NCI-H748 (cell line): ENCODE data around the gene CNTNAP1.
A peak's percentile ranks its signal among the peaks of the same experiment; 100 is the strongest.

ENCODE experiments used
- DNase-seq: peaks from one replicate; lab custom pipeline; 2025; ENCODE audit not compliant: unreplicated experiment; lab: John Stamatoyannopoulos, UW

The CNTNAP1 gene

DNA sequence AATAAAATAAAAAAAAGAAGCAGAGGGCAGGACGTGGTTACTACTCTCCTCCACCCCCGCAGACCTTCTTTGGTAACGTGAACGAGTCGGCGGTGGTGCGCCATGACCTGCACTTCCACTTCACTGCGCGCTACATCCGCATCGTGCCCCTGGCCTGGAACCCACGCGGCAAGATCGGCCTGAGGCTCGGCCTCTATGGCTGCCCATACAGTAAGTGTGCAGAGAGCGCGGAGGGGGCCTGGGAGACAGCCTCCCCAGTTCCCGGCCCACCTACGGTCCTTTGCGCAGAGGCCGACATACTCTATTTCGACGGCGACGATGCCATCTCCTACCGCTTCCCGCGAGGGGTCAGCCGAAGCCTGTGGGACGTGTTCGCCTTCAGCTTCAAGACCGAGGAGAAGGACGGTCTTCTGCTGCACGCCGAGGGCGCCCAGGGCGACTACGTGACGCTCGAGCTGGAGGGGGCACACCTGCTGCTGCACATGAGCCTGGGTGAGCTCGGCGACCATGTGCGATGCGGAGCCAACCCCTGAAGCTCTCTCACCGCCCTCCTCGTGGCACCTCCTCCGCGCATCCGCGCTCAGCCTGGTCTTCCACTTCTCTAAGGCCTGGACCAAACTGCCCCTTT, 2.7 kb downstream of the CNTNAP1 start:
- no peak for DNase-seq

DNA sequence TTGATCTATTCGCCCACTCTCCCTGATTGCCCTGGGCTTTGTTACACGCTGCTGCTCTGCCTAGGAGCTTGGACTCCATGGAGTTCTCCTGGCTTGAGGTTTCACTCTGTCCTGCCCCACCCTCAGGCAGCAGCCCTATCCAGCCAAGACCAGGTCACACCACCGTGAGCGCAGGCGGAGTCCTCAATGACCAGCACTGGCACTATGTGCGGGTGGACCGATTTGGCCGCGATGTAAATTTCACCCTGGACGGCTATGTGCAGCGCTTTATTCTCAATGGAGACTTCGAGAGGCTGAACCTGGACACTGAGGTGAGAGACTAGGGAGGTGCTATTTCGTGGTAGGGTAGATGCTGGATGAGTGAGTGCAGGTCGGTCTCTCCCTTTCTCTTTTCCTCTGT, 3.5 kb downstream of the CNTNAP1 start:
- no peak for DNase-seq

DNA sequence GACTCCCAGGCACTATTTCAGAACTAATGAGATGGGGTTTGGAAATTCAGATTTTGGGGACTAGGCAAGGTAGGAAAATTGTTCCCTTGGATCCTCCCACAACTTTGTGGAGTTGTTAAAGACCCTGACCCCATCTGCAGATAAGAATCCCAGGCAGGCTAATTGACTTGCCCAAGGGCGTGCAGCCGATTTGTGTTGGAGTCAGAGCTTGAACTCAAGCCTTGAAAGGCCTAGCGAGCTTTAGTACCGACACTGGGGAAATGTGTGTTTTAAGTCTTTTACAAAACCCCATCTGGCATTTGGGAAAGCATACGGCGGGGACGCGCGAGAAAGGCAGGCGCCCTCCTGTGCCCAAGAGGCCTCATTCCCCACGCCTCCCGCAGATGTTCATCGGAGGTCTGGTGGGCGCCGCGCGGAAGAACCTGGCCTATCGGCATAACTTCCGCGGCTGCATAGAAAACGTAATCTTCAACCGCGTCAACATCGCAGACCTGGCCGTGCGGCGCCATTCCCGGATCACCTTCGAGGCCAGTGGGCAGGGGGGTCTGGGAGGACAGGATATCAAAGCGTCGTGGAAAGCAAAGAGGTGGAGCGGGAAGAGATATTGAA, 4.3 kb downstream of the CNTNAP1 start:
- no peak for DNase-seq

DNA sequence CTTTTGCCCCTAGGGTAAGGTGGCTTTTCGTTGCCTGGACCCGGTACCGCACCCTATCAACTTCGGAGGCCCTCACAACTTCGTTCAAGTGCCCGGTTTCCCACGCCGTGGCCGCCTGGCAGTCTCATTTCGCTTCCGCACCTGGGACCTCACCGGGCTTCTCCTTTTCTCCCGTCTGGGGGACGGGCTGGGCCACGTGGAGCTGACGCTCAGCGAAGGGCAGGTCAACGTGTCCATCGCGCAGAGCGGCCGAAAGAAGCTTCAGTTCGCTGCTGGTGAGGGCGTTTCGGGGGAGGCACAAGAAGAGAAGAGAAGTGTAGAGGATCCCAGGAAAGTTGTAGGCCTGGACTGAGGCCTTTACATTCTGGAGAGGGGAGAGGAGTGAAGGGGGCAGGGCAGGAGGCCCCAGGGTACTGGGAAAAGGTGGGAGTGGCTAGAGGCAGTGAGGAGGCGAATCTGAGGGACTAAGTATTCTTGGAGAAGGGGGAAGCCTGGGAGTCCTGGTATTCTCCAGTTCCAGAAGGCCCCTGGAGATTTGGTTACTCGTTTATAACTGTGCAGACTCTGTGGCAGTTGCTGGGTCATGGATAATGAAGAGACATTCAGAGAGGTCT, 5.5 kb downstream of the CNTNAP1 start:
- DNase-seq = no peak

DNA sequence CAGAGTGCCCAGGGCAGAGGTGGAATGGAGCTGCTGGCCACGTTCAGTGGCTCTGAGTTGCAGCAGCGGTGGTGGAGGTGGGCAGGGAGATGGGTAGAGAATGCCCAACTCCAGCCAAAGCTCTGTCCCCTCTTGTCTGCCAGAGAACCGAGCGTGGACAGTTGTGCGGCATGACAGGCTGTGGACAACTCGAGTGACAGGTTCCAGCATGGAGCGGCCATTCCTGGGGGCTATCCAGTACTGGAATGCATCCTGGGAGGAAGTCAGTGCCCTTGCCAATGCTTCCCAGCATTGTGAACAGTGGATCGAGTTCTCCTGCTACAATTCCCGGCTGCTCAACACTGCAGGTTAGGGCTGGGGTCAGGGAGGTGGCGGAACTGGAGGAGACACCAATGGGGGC, 8.3 kb downstream of the CNTNAP1 start:
- no peak for DNase-seq

DNA sequence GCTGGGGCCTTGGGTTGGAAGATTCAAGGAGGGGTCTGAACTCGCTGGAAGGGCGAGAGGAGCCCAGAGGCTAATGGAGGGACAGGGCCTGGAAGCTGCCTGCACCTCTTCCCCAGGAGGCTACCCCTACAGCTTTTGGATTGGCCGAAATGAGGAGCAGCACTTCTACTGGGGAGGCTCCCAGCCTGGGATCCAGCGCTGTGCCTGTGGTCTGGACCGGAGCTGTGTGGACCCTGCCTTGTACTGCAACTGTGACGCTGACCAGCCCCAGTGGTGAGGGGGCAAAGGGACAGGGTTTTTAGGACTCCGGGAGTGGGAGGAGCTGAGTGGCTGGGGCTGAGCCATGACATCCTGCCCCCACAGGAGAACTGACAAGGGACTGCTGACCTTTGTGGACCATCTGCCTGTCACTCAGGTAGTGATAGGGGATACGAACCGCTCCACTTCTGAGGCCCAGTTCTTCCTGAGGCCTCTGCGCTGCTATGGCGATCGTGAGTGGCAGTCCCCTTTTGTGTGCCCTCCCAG, 8.8 kb downstream of the CNTNAP1 start:
- no peak for DNase-seq

DNA sequence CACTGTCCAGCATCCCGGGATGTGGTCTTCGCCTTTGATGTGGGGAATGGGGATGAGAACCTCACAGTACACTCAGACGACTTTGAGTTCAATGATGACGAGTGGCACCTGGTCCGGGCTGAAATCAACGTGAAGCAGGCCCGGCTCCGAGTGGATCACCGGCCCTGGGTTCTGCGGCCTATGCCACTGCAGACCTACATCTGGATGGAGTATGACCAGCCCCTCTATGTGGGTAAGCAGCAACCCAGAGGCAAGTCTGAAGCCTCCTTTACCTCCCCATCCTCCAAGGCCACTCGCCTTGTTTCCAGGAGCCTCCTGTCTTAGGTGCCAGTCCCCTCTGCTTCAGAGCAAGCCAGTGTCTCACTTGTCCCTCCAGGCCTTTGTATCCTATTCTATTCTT, 10.2 kb downstream of the CNTNAP1 start:
- no peak for DNase-seq

DNA sequence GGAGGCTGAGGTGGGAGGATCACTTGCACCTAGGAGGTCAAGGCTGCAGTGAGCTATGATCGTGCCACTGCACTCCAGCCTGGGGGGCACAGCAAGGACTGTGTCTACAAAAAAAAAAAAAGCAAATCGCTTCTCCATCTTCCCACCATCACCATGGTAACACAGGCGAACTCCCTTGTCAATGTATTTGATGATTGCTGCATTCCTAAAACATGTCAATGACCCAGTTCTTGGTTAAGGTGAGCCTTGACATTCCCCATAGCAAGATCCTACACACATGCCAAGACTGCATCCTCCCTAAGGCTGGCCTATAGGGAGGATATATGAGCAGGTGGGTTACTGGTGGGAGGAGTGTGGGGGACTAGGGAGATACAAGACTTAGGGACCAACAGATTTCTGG, 12.2 kb downstream of the CNTNAP1 start:
- DNase-seq = no peak

DNA sequence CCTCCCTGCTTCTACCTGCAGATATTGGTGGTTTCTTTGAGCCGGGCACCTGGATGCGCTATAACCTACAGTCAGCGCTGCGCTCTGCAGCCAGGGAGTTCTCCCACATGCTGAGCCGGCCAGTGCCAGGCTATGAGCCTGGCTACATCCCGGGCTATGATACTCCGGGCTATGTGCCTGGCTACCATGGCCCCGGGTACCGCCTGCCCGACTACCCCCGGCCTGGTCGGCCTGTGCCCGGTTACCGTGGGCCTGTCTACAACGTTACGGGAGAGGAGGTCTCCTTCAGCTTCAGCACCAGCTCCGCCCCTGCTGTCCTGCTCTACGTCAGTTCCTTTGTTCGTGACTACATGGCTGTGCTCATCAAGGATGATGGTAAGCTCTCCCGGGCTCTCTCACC, 13.2 kb downstream of the CNTNAP1 start:
- DNase-seq = no peak

DNA sequence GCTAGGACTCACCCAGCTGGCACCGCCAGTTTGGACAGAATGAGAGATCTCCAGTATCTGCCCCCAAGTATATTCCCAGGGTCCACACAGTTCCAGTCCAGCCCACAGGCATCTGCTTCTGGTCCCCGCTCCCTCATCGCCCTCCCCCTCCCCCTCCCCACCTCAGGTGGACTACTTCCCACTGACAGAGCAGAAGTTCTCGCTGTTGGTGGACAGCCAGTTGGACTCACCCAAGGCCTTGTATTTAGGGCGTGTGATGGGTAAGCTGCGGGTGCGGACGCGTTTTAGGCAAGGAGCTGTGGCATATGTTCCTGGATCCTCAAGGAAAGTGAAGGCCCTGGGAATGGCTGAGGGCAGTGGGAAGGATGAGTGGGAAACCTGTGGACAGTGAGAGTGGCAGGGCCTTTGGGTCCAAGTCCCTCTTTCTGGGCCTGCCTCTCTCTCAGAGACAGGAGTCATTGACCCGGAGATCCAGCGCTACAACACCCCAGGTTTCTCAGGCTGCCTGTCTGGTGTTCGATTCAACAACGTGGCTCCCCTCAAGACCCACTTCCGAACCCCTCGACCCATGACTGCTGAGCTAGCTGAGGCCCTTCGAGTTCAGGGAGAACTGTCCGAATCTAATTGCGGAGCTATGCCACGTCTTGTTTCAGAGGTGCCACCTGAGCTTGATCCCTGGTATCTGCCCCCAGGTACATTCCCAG, 14.9 kb downstream of the CNTNAP1 start:
- no peak for DNase-seq

DNA sequence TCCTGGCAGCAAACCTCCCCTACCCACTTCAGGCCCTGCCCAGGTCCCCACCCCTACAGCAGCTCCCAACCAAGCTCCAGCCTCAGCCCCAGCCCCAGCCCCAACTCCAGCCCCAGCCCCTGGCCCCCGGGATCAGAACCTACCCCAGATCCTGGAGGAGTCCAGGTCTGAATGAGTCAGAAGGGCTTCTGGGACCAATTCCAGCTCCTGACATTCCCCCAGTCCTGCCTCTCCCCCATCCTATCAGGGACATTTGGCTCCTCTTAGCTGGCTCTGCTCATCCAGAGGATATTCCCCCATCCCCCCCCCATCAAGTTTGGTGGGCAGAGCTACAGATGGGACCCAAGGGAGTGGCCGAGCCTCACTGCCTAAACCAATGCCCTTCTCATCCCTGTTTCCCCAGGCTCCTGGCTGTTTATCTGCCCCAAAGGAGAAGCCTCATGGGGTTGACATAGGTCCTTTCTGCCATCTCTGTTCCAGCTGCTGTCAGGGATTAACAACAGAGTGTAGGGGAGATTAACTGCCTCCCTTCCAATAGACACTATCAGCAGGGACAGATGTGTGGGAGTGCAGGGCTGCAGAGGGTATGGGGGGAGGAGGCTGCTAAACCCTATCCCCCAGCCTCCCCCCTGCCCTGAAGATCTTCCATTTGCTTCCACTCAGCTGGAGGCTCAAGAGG, 16.5 kb downstream of the CNTNAP1 start:
- DNase-seq = no peak

DNA sequence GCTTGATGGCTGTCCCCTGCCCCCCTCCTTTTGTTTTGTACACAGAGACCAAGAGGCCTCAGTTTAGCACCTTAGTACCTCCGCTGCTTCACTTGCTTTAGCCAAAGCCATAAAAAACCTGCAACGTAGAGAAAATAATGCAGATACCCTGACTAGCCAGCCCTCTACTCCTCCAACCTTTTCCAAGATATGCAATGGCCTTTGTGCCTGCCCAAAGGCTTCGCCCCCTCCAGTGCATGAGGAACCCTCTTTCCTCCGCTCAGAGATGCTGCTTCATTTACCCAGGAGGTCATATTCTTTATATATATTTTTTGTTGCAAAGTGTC, 17.0 kb downstream of the CNTNAP1 start:
- no peak for DNase-seq

DNA sequence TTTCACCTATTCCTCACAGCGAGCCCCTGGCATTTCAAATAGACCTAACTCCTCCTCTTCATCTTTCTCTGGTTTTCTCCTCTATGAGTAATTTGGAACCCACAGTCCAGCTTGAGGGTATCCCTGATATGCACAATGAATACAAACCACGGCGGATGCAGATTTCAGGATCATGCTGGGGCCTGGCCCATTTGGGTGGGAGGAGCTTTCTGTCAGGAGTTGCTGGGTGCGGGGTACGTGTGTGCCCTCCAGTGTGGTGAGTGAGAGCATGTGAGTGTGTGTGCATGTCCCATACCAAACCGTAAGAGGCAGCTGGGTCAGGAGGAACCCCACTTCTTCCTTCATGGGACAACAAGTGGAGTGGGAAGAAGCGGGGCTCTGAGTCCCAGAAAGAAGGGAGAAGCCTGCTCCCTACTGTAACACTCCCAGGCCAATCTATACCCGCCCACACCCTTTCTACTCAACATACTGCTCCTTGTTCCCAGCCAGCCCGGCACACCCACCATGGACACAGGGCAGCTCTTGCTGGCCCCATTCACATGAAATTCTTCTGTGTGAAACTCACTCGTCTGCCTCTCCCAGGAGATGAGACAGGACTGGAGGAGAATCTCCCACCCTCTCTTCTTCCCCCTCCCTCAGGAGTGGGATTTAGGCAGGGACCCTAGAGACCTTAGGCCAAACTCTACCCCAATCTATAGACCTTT, 18.4 kb downstream of the CNTNAP1 start:
- no peak for DNase-seq

DNA sequence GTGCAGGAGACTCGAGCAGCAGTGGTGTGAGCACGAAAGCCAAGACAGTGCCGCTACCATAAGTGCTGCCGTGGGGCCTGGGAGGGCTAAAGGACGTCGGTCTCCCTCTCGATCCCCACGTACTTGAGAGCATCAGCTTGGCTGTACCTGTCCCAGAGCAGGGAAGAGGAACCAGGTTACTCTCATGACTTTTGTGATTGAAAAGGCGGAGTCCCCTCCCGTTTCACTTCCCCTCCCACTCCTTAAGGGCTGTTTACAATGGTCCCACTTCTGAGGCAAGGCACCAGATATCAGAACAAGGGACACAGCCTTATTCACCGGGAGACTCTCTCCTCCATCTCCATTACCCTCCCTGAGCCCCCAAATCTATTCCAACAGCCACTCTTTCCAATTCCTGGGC, 20.1 kb downstream of the CNTNAP1 start:
- DNase-seq = no peak

DNA sequence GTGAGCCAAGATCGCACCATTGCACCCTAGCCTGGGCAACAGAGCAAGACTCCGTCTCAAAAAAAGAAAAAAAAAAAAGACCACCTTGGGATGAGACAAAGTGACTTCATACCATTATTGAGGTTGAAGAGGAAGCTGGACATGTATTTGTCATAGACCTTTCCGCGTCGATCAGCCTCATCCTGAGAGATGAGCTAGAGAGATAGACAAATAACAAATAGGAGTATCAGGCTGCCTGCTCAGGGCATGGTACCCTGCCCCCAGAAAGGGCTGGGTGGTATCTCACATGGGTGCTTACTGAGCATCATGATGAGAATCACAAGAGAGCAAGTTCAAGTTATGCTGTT, 22.1 kb downstream of the CNTNAP1 start:
- DNase-seq = no peak

DNA sequence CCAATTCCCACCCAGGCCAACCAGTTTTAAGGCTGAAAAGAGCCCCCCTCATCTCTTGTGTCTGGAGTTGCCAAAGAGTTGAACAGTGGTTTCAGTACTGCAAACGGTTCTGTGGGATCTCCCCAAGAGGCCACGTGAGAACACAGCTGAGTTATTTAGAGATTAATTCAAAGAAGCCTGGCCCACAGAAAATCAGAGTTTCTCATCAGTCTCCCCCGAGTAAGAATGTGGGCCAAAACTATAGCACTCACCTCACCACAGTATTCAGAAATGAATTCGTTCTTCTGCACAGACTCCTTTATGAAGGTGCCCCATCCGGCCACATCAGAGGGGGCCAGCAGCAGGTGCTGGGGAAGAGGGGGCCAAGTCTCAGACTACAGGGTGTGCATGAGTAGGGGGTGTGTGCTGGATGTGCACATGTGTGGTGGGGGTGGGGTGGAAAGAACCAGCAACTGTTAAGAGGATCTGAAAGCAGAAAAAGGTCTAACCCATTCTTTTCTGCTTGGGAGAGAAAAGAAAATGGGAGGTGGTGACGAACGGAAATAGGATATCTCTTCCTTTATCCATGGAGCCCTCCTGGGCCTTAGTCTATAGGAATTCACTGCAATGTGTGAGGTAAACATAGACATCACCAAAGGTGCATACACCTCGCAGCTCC, 22.6 kb downstream of the CNTNAP1 start:
- no peak for DNase-seq

DNA sequence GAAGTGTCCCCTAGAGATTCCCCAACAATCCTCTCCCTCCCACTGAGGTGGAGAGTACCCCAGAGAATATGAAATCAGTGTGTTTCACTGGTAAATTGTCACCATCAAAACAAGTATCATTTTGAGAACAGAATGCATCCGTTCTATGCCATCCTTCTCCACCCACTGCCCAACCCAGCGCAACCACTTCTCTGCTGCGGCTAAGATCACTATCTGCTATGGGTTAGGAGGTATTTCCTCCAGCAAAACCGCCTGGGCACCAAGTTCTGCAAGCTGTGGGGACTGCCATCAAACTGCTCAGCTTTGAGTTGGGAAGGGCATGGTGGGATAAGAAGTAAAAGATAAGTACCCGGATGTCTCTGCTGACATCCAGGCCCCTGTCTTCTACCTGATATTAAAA, 24.4 kb downstream of the CNTNAP1 start:
- DNase-seq = no peak

DNA sequence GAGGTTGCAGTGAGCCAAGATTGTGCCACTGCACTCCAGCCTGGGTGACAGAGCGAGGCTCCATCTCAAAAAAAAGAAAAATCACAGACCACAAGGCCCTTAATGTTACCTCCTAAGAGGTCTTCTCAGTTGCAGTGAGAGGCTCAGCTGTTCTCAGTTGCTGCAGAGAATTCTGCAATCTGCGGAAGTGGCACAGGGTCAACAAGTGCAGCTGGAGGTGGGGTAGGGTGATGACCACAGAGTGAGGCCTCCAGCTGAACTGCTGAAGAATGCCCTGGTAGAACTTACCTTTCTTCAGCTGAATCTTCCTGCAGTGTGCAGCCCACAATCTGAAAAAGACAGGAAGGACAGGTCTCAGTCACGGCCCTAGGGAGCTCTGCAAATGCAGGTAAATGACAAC, 26.3 kb downstream of the CNTNAP1 start:
- DNase-seq = no peak

DNA sequence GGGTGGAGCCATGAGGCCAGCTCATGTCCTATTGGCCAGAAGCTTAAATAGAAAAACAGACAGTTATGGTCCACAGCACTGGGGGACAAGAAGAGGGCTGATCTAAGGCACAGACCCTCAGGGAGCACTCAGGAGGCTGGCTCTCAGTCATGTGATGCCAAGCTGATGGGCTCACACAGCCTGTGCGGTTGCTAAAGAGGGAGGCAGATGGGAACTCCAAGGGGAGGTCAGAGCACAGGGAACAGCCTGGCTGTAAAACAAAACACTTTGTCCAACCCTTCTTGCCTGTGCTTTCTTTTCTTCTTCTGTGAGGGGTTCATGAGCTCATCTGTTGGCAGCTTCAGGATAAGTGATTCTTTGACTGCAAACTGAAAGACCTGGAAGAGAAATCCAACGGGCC, 27.2 kb downstream of the CNTNAP1 start:
- DNase-seq = no peak

DNA sequence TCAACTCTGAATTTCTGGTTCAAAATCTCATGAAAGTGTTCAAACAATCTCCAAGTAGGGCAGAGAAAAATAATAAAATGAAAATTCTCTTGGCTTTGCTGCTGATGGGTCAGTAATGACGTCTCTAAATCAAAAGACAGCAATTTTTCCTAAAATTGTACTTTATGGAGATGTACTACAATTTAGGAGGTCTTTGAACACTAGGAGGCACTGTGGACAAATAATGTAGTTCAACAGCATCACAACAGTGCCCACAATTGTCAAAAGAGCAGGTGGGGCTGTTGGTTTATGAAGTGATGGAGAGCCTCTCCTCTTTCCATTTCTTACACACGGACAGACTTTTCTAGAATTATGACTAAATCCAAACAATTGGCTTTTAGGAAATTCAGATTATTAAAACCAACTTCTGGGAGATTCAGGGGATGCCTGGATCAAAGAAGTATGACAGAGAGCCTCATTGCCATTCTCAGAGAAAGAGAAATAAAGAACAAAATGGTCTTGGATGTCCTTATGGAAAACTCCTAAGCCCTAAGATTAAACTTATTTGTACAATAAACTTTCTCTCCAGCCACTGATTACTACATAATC, 38.8 kb downstream of the CNTNAP1 start:
- DNase-seq = peak; percentile 81
